Measurements from ENCODE around the gene CYTH1. TPM values are rescaled to one million over a fixed set of nuclear protein-coding genes. Genes with fewer than 3 reads are reported as not detected.
A peak's percentile ranks its signal among the peaks of the same experiment; 100 is the strongest.

CYTH1 gene
- total and polyA plus RNA-seq, 2 experiments from 2014 or later: 10.4 to 11.7 TPM

GRCh38 chr17:78822552-78822951 is 40.5 kb upstream of the CYTH1 start:
- TF ChIP-seq EZH2phosphoT487 (IDR thresholded peaks at IDR 0.05; ENCODE audit: insufficient read depth, low read depth): no peak
- no peak for TF ChIP-seq EZH2 (IDR thresholded peaks at IDR 0.05; ENCODE audit: insufficient read depth, poor library complexity, severe bottlenecking)
- in situ Hi-C loops (cut with MboI): no loop called here
- Histone ChIP-seq H4K20me1 (ENCODE audit: insufficient read depth) (no peaks in the 10 kb centered on the region), H2AFZ (no peak overlapping the region), H3K9me3 (ENCODE audit: low read depth) (no peaks in the 10 kb centered on the region), H3K4me2 (ENCODE audit: unreplicated experiment) (peak overlapping the region; percentile 56), H3K27ac (peak overlapping the region; percentile 83), H3K9ac (peak overlapping the region; percentile 47), H3K79me2 (ENCODE audit: insufficient read depth) (peaks cover 57% of the 10 kb centered on the region), H3K9me2 (ENCODE audit: insufficient read depth) (no peaks in the 10 kb centered on the region), H3K27me3 (replicated peaks; ENCODE audit: insufficient read depth) (no peaks in the 10 kb centered on the region), H3K4me3 (no peak overlapping the region), H3K4me1 (ENCODE audit: insufficient read depth) (peaks cover 20% of the 10 kb centered on the region), H3K36me3 (ENCODE audit: low read depth) (peaks cover 41% of the 10 kb centered on the region), H3F3A (ENCODE audit: insufficient read depth) (peaks cover 25% of the 10 kb centered on the region)
- peak; percentile 99 for DNase-seq
- WGBS, 2 experiments (ENCODE audit: low coverage in 1 of 2, low lambda C conversion rate in 2 of 2, missing lambda C conversion rate in 2 of 2): 22 to 29% methylated on average over 12 to 14 of the region's 14 CpGs

- Histone ChIP-seq H3K79me2 (ENCODE audit: insufficient read depth) (peaks cover 55% of the 10 kb centered on the region), H3K27ac (peak overlapping the region; percentile 83), H3K4me3 (no peak overlapping the region), H3F3A (ENCODE audit: insufficient read depth) (peaks cover 25% of the 10 kb centered on the region), H2AFZ (no peak overlapping the region), H3K36me3 (ENCODE audit: low read depth) (peaks cover 47% of the 10 kb centered on the region), H3K9me3 (ENCODE audit: low read depth) (no peaks in the 10 kb centered on the region), H3K9ac (peak overlapping the region; percentile 47), H3K4me1 (ENCODE audit: insufficient read depth) (peaks cover 20% of the 10 kb centered on the region), H3K4me2 (ENCODE audit: unreplicated experiment) (no peak overlapping the region), H3K27me3 (replicated peaks; ENCODE audit: insufficient read depth) (no peaks in the 10 kb centered on the region), H4K20me1 (ENCODE audit: insufficient read depth) (no peaks in the 10 kb centered on the region), H3K9me2 (ENCODE audit: insufficient read depth) (no peaks in the 10 kb centered on the region)
- in situ Hi-C loops (cut with MboI): no loop called here
- WGBS, 2 experiments (ENCODE audit: low coverage in 1 of 2, low lambda C conversion rate in 2 of 2, missing lambda C conversion rate in 2 of 2): 95 to 97% methylated on average over 8 of the region's 8 CpGs
- TF ChIP-seq EZH2phosphoT487 (IDR thresholded peaks at IDR 0.05; ENCODE audit: insufficient read depth, low read depth) (no peak), EZH2 (IDR thresholded peaks at IDR 0.05; ENCODE audit: insufficient read depth, poor library complexity, severe bottlenecking) (no peak)
- peak; percentile 18 for DNase-seq
These were observed 39.9 kb upstream of the CYTH1 start for GRCh38 chr17:78821961-78822360.

- Histone ChIP-seq H3K4me2 (ENCODE audit: unreplicated experiment) (no peak overlapping the region), H3K27me3 (replicated peaks; ENCODE audit: insufficient read depth) (no peaks in the 10 kb centered on the region), H3K9me2 (ENCODE audit: insufficient read depth) (no peaks in the 10 kb centered on the region), H3K79me2 (ENCODE audit: insufficient read depth) (peaks cover 56% of the 10 kb centered on the region), H3K27ac (no peak overlapping the region), H2AFZ (no peak overlapping the region), H3K36me3 (ENCODE audit: low read depth) (peaks cover 56% of the 10 kb centered on the region), H3K4me1 (ENCODE audit: insufficient read depth) (peaks cover 14% of the 10 kb centered on the region), H3F3A (ENCODE audit: insufficient read depth) (peaks cover 25% of the 10 kb centered on the region), H3K9ac (no peak overlapping the region), H3K9me3 (ENCODE audit: low read depth) (no peaks in the 10 kb centered on the region), H3K4me3 (no peak overlapping the region), H4K20me1 (ENCODE audit: insufficient read depth) (no peaks in the 10 kb centered on the region)
- in situ Hi-C loops (cut with MboI): no loop called here
- DNase-seq: no peak
- no peak for TF ChIP-seq EZH2phosphoT487 (IDR thresholded peaks at IDR 0.05; ENCODE audit: insufficient read depth, low read depth)
- no peak for TF ChIP-seq EZH2 (IDR thresholded peaks at IDR 0.05; ENCODE audit: insufficient read depth, poor library complexity, severe bottlenecking)
- WGBS, 2 experiments (ENCODE audit: low coverage in 1 of 2, low lambda C conversion rate in 2 of 2, missing lambda C conversion rate in 2 of 2): 88 to 89% methylated on average over 13 of the region's 13 CpGs
These were observed 38.8 kb upstream of the CYTH1 start for GRCh38 chr17:78820841-78821240.

- H3K27ac ChIP-seq: no peak overlapping the region
- H3K79me2 ChIP-seq (ENCODE audit: insufficient read depth): peaks cover 49% of the 10 kb centered on the region
- TF ChIP-seq EZH2phosphoT487 (IDR thresholded peaks at IDR 0.05; ENCODE audit: insufficient read depth, low read depth) (no peak), EZH2 (IDR thresholded peaks at IDR 0.05; ENCODE audit: insufficient read depth, poor library complexity, severe bottlenecking) (no peak)
- no peaks in the 10 kb centered on the region for H4K20me1 ChIP-seq (ENCODE audit: insufficient read depth)
- peaks cover 14% of the 10 kb centered on the region for H3K4me1 ChIP-seq (ENCODE audit: insufficient read depth)
- H3F3A ChIP-seq (ENCODE audit: insufficient read depth): peaks cover 21% of the 10 kb centered on the region
- no peak overlapping the region for H3K4me3 ChIP-seq
- DNase-seq: no peak
- in situ Hi-C loops (cut with MboI): no loop called here
- H3K9me3 ChIP-seq (ENCODE audit: low read depth): no peaks in the 10 kb centered on the region
- H3K9me2 ChIP-seq (ENCODE audit: insufficient read depth): no peaks in the 10 kb centered on the region
- WGBS, 2 experiments (ENCODE audit: low coverage in 1 of 2, low lambda C conversion rate in 2 of 2, missing lambda C conversion rate in 2 of 2): 95 to 96% methylated on average over 18 of the region's 18 CpGs
- no peak overlapping the region for H3K4me2 ChIP-seq (ENCODE audit: unreplicated experiment)
- H2AFZ ChIP-seq: no peak overlapping the region
- H3K36me3 ChIP-seq (ENCODE audit: low read depth): peaks cover 57% of the 10 kb centered on the region
- no peak overlapping the region for H3K9ac ChIP-seq
- no peaks in the 10 kb centered on the region for H3K27me3 ChIP-seq (replicated peaks; ENCODE audit: insufficient read depth)
These were observed 38.0 kb upstream of the CYTH1 start for GRCh38 chr17:78819806-78820792.

Data from GM23248 (cell line).